Vagina (tissue), 2 donors: Measurements from ENCODE around the gene POLR3GL. TPM values are rescaled to one million over a fixed set of nuclear protein-coding genes. Genes with fewer than 3 reads are reported as not detected.

Source experiments
- DNase-seq, 2 donors: peaks; one replicate each; pipeline ENCODE4 v3.0.0-alpha.2; 2017; ENCODE audit errors: extremely low spot score in 2 of 2
- H3K27ac ChIP-seq: fragments of 200-600 bp; sonication (generic); one replicate; pipeline ENCODE4 v1.5.1; 2019
- H3K27me3 ChIP-seq: fragments of 200-600 bp; sonication (generic); one replicate; pipeline ENCODE4 v1.5.1; 2019
- H3K36me3 ChIP-seq, 2 donors: fragments of 200-600 bp; sonication (generic); one replicate each; pipeline ENCODE4 v1.5.1; 2017 to 2019
- H3K4me1 ChIP-seq: fragments of 200-600 bp; sonication (generic); one replicate; pipeline ENCODE4 v1.5.1; 2019
- H3K4me3 ChIP-seq, 2 donors: fragments of 200-600 bp; sonication (generic); 1 replicate in 1 of 2; 2 replicates in 1 of 2; pipeline ENCODE4 v1.5.1; 2016 to 2019
- H3K9me3 ChIP-seq: fragments of 200-600 bp; sonication (generic); one replicate; pipeline ENCODE4 v1.5.1; 2019
- CTCF ChIP-seq, 3 experiments: fragments of 450-650 bp in 2 of 3; fragments of 200-600 bp in 1 of 3; sonication (generic) in 1 of 3; IDR thresholded peaks; one replicate each; pipeline ENCODE4 v1.5.1; 2017 to 2019; ENCODE audit warnings: antibody characterized with exemption in 3 of 3, mild to moderate bottlenecking in 2 of 3, moderate library complexity in 2 of 3
- POLR2A ChIP-seq, 2 donors: fragments of 450-650 bp; IDR thresholded peaks; one replicate each; pipeline ENCODE4 v1.6.1; 2017; ENCODE audit warnings: antibody characterized with exemption in 2 of 2, mild to moderate bottlenecking in 2 of 2, moderate library complexity in 2 of 2
- POLR2AphosphoS5 ChIP-seq, 2 donors: sonication (generic); formaldehyde crosslinking; IDR thresholded peaks; one replicate each; pipeline ENCODE4 v1.9.0; 2017; ENCODE audit warnings: antibody characterized with exemption in 2 of 2, mild to moderate bottlenecking in 2 of 2, low read depth in 1 of 2; ENCODE audit not compliant: insufficient read depth in 1 of 2
- intact Hi-C: fragments of 100-400 bp; cut with DNase I; formaldehyde crosslinking; loops from one replicate; pipeline ENCODE4 v1.15.1; 2023
- total RNA-seq: library from RNA; depleted of rRNA; stranded (reverse); fragments of >200 nt; gene quantifications from one replicate; pipeline ENCODE4 v1.2.3, GENCODE V29; 2016

Gene POLR3GL
- 15.0 TPM for total RNA-seq

- intact Hi-C loops = loop anchor here (5.0 kb wide), 1 partner anchor 47 kb away; the partner anchor contains the start of gene PEX11B
- Histone ChIP-seq H3K27ac (peak within 1 kb of the TSS; percentile 95), H3K4me3 (peak within 1 kb of the TSS; percentile 67 to 72), H3K27me3 (no peaks in the 10 kb centered on the region), H3K36me3 (peaks cover 0 to 4% of the 10 kb centered on the region in 2 donors), H3K4me1 (peaks cover 53% of the 10 kb centered on the region), H3K9me3 (no peaks in the 10 kb centered on the region)
- TF ChIP-seq CTCF (IDR thresholded peaks at IDR 0.05) (no peak), POLR2A (IDR thresholded peaks at IDR 0.05) (peak; percentile 91 to 97), POLR2AphosphoS5 (IDR thresholded peaks at IDR 0.05; ENCODE audit: insufficient read depth in 1 of 2, low read depth in 1 of 2) (peak; percentile 99)
- peak in 1 of 2 donors; percentile 99 for DNase-seq
These were observed at the start of gene POLR3GL, which contains the start of gene ANKRD34A for GRCh38 chr1:145964328-145965118. POLR3GL (plus strand) TSS chr1:145964690; CDS start chr1:145974866, 10,176 bp downstream. ANKRD34A (minus strand) TSS chr1:145964575; CDS start chr1:145961759, 2,816 bp downstream.

- Histone ChIP-seq H3K4me3 (no peak overlapping the region), H3K27ac (no peak overlapping the region), H3K36me3 (peaks cover 0 to 38% of the 10 kb centered on the region in 2 donors), H3K9me3 (no peaks in the 10 kb centered on the region), H3K27me3 (no peaks in the 10 kb centered on the region), H3K4me1 (peaks cover 31% of the 10 kb centered on the region)
- TF ChIP-seq CTCF (IDR thresholded peaks at IDR 0.05) (no peak), POLR2A (IDR thresholded peaks at IDR 0.05) (no peak), POLR2AphosphoS5 (IDR thresholded peaks at IDR 0.05; ENCODE audit: insufficient read depth in 1 of 2, low read depth in 1 of 2) (no peak)
- intact Hi-C loops = loop anchor here (5.0 to 10.0 kb wide), 3 partner anchors 46 to 98 kb away; partner anchors contain the start of genes ANKRD34A, PIAS3 and POLR3GL
- no peak for DNase-seq
These were observed 47.7 kb upstream of the POLR3GL start for GRCh38 chr1:145916745-145917144.

- H3K9me3 ChIP-seq = no peaks in the 10 kb centered on the region
- TF ChIP-seq POLR2A (IDR thresholded peaks at IDR 0.05) (no peak), CTCF (IDR thresholded peaks at IDR 0.05) (no peak), POLR2AphosphoS5 (IDR thresholded peaks at IDR 0.05; ENCODE audit: insufficient read depth in 1 of 2, low read depth in 1 of 2) (no peak)
- no peaks in the 10 kb centered on the region for H3K27me3 ChIP-seq
- DNase-seq = no peak
- H3K4me3 ChIP-seq = peak overlapping the region; percentile 94 to 97
- intact Hi-C loops = loop anchor here (5.0 to 10.0 kb wide), 3 partner anchors 45 to 97 kb away; partner anchors contain the start of genes ANKRD34A, PIAS3 and POLR3GL
- peaks cover 0 to 30% of the 10 kb centered on the region in 2 donors for H3K36me3 ChIP-seq
- H3K4me1 ChIP-seq = peaks cover 31% of the 10 kb centered on the region
- H3K27ac ChIP-seq = peak overlapping the region; percentile 81
These were observed 46.9 kb upstream of the POLR3GL start for GRCh38 chr1:145917595-145917994.

GRCh38 chr1:145918144-145918991 lies 46.1 kb upstream of the POLR3GL start, which contains the start of gene PEX11B:
PEX11B (minus strand) TSS chr1:145918717; CDS start chr1:145918688, 29 bp downstream.
- peak in 1 of 2 donors; percentile 96 for DNase-seq
- Histone ChIP-seq H3K36me3 (peaks cover 0 to 33% of the 10 kb centered on the region in 2 donors), H3K4me3 (peak within 1 kb of the TSS; percentile 94 to 97), H3K4me1 (peaks cover 31% of the 10 kb centered on the region), H3K27me3 (no peaks in the 10 kb centered on the region), H3K9me3 (no peaks in the 10 kb centered on the region), H3K27ac (peak within 1 kb of the TSS; percentile 81)
- TF ChIP-seq POLR2AphosphoS5 (IDR thresholded peaks at IDR 0.05; ENCODE audit: insufficient read depth in 1 of 2, low read depth in 1 of 2) (peak; percentile 84 to 95), POLR2A (IDR thresholded peaks at IDR 0.05) (peak in 1 of 2 donors; percentile 37), CTCF (IDR thresholded peaks at IDR 0.05) (no peak)
- intact Hi-C loops = loop anchor here (5.0 to 10.0 kb wide), 3 partner anchors 44 to 96 kb away; partner anchors contain the start of genes ANKRD34A, PIAS3 and POLR3GL
